Measurements from ENCODE around the gene CD320. TPM values are rescaled to one million over a fixed set of nuclear protein-coding genes. Genes with fewer than 3 reads are reported as not detected.

CD320 gene
- total RNA-seq, 4 donors from 2014 or later: 23.6 to 72.9 (median 37.6) TPM

GRCh38 chr19:8334458-8335342, 26.5 kb upstream of the CD320 start:
- TF ChIP-seq CTCF (IDR thresholded peaks at IDR 0.05; ENCODE audit: low read depth): no peak

- no peak for TF ChIP-seq CTCF (IDR thresholded peaks at IDR 0.05; ENCODE audit: low read depth)
These were observed 25.8 kb upstream of the CD320 start for GRCh38 chr19:8333767-8334457.

GRCh38 chr19:8332976-8333766, 25.0 kb upstream of the CD320 start:
- no peak for TF ChIP-seq CTCF (IDR thresholded peaks at IDR 0.05; ENCODE audit: low read depth)

GRCh38 chr19:8331263-8331845, 23.2 kb upstream of the CD320 start:
- no peak for TF ChIP-seq CTCF (IDR thresholded peaks at IDR 0.05; ENCODE audit: low read depth)

- TF ChIP-seq CTCF (IDR thresholded peaks at IDR 0.05; ENCODE audit: low read depth): no peak
These were observed 21.8 kb upstream of the CD320 start for GRCh38 chr19:8329996-8330395.

GRCh38 chr19:8325454-8325853, 17.3 kb upstream of the CD320 start:
- TF ChIP-seq CTCF (IDR thresholded peaks at IDR 0.05; ENCODE audit: low read depth): no peak
